Left lung (tissue), 10 donors: ENCODE measurements around the gene ZFYVE1. TPM values are rescaled to one million over a fixed set of nuclear protein-coding genes. Genes with fewer than 3 reads are reported as not detected.

Experiments used
- ATAC-seq: fragments of 200-7000 bp; cut with Tn5 transposase; one replicate; pipeline ENCODE4 v1.9.1; 2020; ENCODE audit warnings: moderate library complexity
- DNase-seq, 4 donors: peaks; one replicate each; pipeline ENCODE4 v3.0.0-alpha.2; 2013 to 2020
- H3K27ac ChIP-seq, 2 donors: fragments of 200-600 bp; sonication (generic) in 1 of 2; one replicate each; pipeline versions ENCODE4 v1.5.0 to v1.8.0; 2020 to 2021
- H3K27me3 ChIP-seq, 2 donors: fragments of 200-600 bp; sonication (generic) in 1 of 2; one replicate each; pipeline versions ENCODE4 v1.5.0 to v1.8.0; 2020 to 2021
- H3K36me3 ChIP-seq, 2 donors: fragments of 200-600 bp; sonication (generic) in 1 of 2; one replicate each; pipeline versions ENCODE4 v1.5.0 to v1.8.0; 2020 to 2021
- H3K4me1 ChIP-seq, 2 donors: fragments of 200-600 bp; one replicate each; pipeline ENCODE4 v1.8.0; 2021
- H3K4me3 ChIP-seq, 2 donors: fragments of 200-600 bp; sonication (generic) in 1 of 2; one replicate each; pipeline versions ENCODE4 v1.5.0 to v1.8.0; 2020 to 2021; ENCODE audit warnings: mild to moderate bottlenecking in 1 of 2
- H3K9me3 ChIP-seq, 2 donors: fragments of 200-600 bp; sonication (generic) in 1 of 2; one replicate each; pipeline versions ENCODE4 v1.5.0 to v1.8.0; 2020 to 2021
- CTCF ChIP-seq, 2 donors: fragments of 200-600 bp; sonication (generic) in 1 of 2; IDR thresholded peaks; one replicate each; pipeline versions ENCODE4 v1.5.0 to v1.8.0; 2021; ENCODE audit warnings: antibody characterized with exemption in 2 of 2
- intact Hi-C, 2 donors: fragments of 100-400 bp; cut with DNase I; formaldehyde crosslinking; loops; one replicate each; pipeline versions ENCODE4 v1.11.2 to v1.14.2; 2022
- polyA plus RNA-seq, 6 donors: library from polyadenylated mRNA; unstranded; fragments of 120-200 nt; gene quantifications; one replicate each; pipeline ENCODE4 v1.2.1, GENCODE V29; 2013; ENCODE audit not compliant: insufficient read length in 6 of 6
- total RNA-seq, 2 donors: library from RNA; stranded (reverse); fragmentation: NEBNext Ultra II Directional; extraction: Animal tissue kit (Norgen Biotek cat#: 25700); gene quantifications; one replicate each; pipeline ENCODE4 v1.2.1, GENCODE V29; 2021
- donor health status: DM: no; HTN: yes; CAD: no.
- donor health status: DM: no; HTN: no; CAD: no.

ZFYVE1 gene
- total and polyA plus RNA-seq, 8 donors, result 14.6 to 22.3 (median 19.8) TPM

DNA sequence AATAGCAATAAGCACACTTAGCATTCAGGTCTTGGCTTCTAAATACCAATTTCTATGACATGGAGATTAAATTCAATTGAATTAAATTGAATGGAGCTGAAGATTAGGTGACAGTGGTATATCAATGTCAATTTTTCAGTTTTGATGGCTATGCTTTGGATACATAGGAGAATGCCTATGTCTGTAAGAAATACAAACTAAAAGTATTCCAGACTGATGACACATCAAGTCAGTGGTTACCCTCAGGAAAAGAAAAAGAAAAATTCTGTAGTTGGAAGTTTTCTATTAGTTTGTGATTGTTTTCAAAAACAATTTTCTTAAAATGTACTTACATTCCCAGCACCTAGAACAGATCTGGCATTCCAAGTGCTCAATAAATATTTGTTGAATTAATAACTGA is 105.5 kb downstream of the ZFYVE1 start:
- no peak overlapping the region for H3K27ac ChIP-seq

GRCh38 chr14:72920008-72920407 is 106.9 kb downstream of the ZFYVE1 start:
- Histone ChIP-seq H3K4me1 (no peaks in the 10 kb centered on the region), H3K27ac (no peak overlapping the region), H3K27me3 (peaks cover 0 to 20% of the 10 kb centered on the region in 2 donors), H3K4me3 (no peak overlapping the region), H3K36me3 (no peaks in the 10 kb centered on the region), H3K9me3 (no peaks in the 10 kb centered on the region)
- no peak for TF ChIP-seq CTCF (IDR thresholded peaks at IDR 0.05)
- DNase-seq, result no peak
- intact Hi-C loops, result no loop called here
- no peak for ATAC-seq

More for the DNA sequence above, 105.5 kb downstream of the ZFYVE1 start:
- Histone ChIP-seq H3K4me1 (peaks cover 0 to 4% of the 10 kb centered on the region in 2 donors), H3K36me3 (no peaks in the 10 kb centered on the region), H3K9me3 (no peaks in the 10 kb centered on the region), H3K4me3 (no peak overlapping the region), H3K27me3 (peaks cover 0 to 20% of the 10 kb centered on the region in 2 donors)
- intact Hi-C loops, result no loop called here
- no peak for DNase-seq
- no peak for ATAC-seq
- no peak for TF ChIP-seq CTCF (IDR thresholded peaks at IDR 0.05)

Other genes starting within 250 kb of the ZFYVE1 start
- 1 to 10 TPM; 1.4 to 1.7 TPM for gene DPF3, start 133.0 kb downstream of the ZFYVE1 start, total RNA-seq
- gene DPF3, start 133.0 kb downstream of the ZFYVE1 start, polyA plus RNA-seq, result 1 to 10 TPM; 1.6 to 3.6 (median 2.4) TPM
- gene DCAF4, start 100.6 kb downstream of the ZFYVE1 start, total RNA-seq, result 10 to 100 TPM; 11.8 to 12.3 TPM
- 10 to 100 TPM; 14.7 to 27.7 (median 18.5) TPM for gene DCAF4, start 100.6 kb downstream of the ZFYVE1 start, polyA plus RNA-seq
- 10 to 100 TPM; 52.7 to 65.7 TPM for gene RBM25, start 31.4 kb upstream of the ZFYVE1 start, total RNA-seq
- 100 to 1,000 TPM; 177 to 269 (median 192) TPM for gene RBM25, start 31.4 kb upstream of the ZFYVE1 start, polyA plus RNA-seq
- gene PSEN1, start 109.4 kb upstream of the ZFYVE1 start, total RNA-seq, result 10 to 100 TPM; 67.5 to 67.8 TPM
- gene PSEN1, start 109.4 kb upstream of the ZFYVE1 start, polyA plus RNA-seq, result 10 to 100 TPM; 50.1 to 56.6 (median 53.5) TPM
- gene PAPLN, start 210.4 kb upstream of the ZFYVE1 start, total RNA-seq, result 10 to 100 TPM in 1 of 2 donors, 1 to 10 TPM in 1; 8.6 to 21.0 TPM
- gene PAPLN, start 210.4 kb upstream of the ZFYVE1 start, polyA plus RNA-seq, result 10 to 100 TPM in 4 of 6 donors, 1 to 10 TPM in 2; 7.9 to 13.6 (median 10.6) TPM